Peyer's patch (tissue), 4 donors: Measurements from ENCODE around the gene DQX1. TPM values are rescaled to one million over a fixed set of nuclear protein-coding genes. Genes with fewer than 3 reads are reported as not detected.
"Not testable (repeated sequence)": the region's sequence is repeated elsewhere in the genome, so short reads cannot be mapped to it uniquely, and the experiment has no call there.

ENCODE experiments used
- DNase-seq, 3 donors: peaks; one replicate each; pipeline ENCODE4 v3.0.0-alpha.2; 2017 to 2019
- H3K27ac ChIP-seq, 4 donors: fragments of 200-600 bp; sonication (generic); one replicate each; pipeline ENCODE4 v1.5.1; 2016 to 2019
- H3K27me3 ChIP-seq, 2 donors: fragments of 200-600 bp; sonication (generic); one replicate each; pipeline ENCODE4 v1.5.1; 2019
- H3K36me3 ChIP-seq, 3 donors: fragments of 200-600 bp; sonication (generic); one replicate each; pipeline ENCODE4 v1.5.1; 2016 to 2019
- H3K4me1 ChIP-seq, 4 donors: fragments of 200-600 bp; sonication (generic); one replicate each; pipeline ENCODE4 v1.5.1; 2016 to 2019
- H3K4me3 ChIP-seq, 4 donors: fragments of 200-600 bp; sonication (generic); 1 replicate in 3 of 4; 2 replicates in 1 of 4; pipeline ENCODE4 v1.5.1; 2016 to 2019; ENCODE audit warnings: mild to moderate bottlenecking in 1 of 4
- H3K9me3 ChIP-seq, 4 donors: fragments of 200-600 bp; sonication (generic); one replicate each; pipeline ENCODE4 v1.5.1; 2016 to 2019; ENCODE audit warnings: mild to moderate bottlenecking in 1 of 4
- CTCF ChIP-seq, 6 experiments: fragments of 450-650 bp in 4 of 6; fragments of 200-600 bp in 2 of 6; sonication (generic) in 1 of 6; IDR thresholded peaks; one replicate each; pipeline ENCODE4 v1.5.1; 2017 to 2019; ENCODE audit warnings: antibody characterized with exemption in 6 of 6, mild to moderate bottlenecking in 3 of 6, moderate library complexity in 1 of 6
- POLR2A ChIP-seq, 2 donors: fragments of 450-650 bp; IDR thresholded peaks; one replicate each; pipeline ENCODE4 v1.5.1; 2017; ENCODE audit warnings: antibody characterized with exemption in 2 of 2, mild to moderate bottlenecking in 2 of 2, moderate library complexity in 2 of 2
- total RNA-seq, 4 donors: library from RNA; depleted of rRNA; stranded (reverse); fragments of >200 nt; gene quantifications; one replicate each; pipeline ENCODE4 v1.1.0, GENCODE V29; 2016

DQX1 gene
- total RNA-seq, 4 donors from 2014 or later = 14.0 to 116 (median 75.3) TPM

- Histone ChIP-seq H3K4me3 (no peak overlapping the region), H3K9me3 (no peaks in the 10 kb centered on the region), H3K4me1 (no peaks in the 10 kb centered on the region), H3K27me3 (no peaks in the 10 kb centered on the region), H3K27ac (no peak overlapping the region), H3K36me3 (no peaks in the 10 kb centered on the region)
- TF ChIP-seq POLR2A (IDR thresholded peaks at IDR 0.05) (no peak), CTCF (IDR thresholded peaks at IDR 0.05) (no peak)
- no peak for DNase-seq
These were observed 36.2 kb upstream of the DQX1 start for GRCh38 chr2:74562126-74562775.

- DNase-seq, H3K9me3 ChIP-seq, H3K36me3 ChIP-seq, H3K4me3 ChIP-seq, H3K4me1 ChIP-seq, H3K27me3 ChIP-seq, H3K27ac ChIP-seq: not testable (repeated sequence)
These were observed 35.0 kb upstream of the DQX1 start for GRCh38 chr2:74561022-74561421.

GRCh38 chr2:74560591-74560990 lies 34.6 kb upstream of the DQX1 start:
- Histone ChIP-seq H3K27me3 (no peaks in the 10 kb centered on the region), H3K27ac (no peak overlapping the region)

GRCh38 chr2:74559912-74560311 lies 33.9 kb upstream of the DQX1 start:
- Histone ChIP-seq H3K9me3 (no peaks in the 10 kb centered on the region), H3K4me1 (peaks cover 0 to 9% (median 4%) of the 10 kb centered on the region in 4 donors), H3K27me3 (no peaks in the 10 kb centered on the region), H3K27ac (no peak overlapping the region), H3K4me3 (no peak overlapping the region), H3K36me3 (peaks cover 0 to 7% (median 0%) of the 10 kb centered on the region in 3 donors)
- TF ChIP-seq POLR2A (IDR thresholded peaks at IDR 0.05) (no peak), CTCF (IDR thresholded peaks at IDR 0.05) (no peak)
- no peak for DNase-seq

More at GRCh38 chr2:74560591-74560990, 34.6 kb upstream of the DQX1 start:
- no peaks in the 10 kb centered on the region for H3K9me3 ChIP-seq
- peaks cover 0 to 3% (median 0%) of the 10 kb centered on the region in 4 donors for H3K4me1 ChIP-seq
- no peak for TF ChIP-seq POLR2A (IDR thresholded peaks at IDR 0.05)
- TF ChIP-seq CTCF (IDR thresholded peaks at IDR 0.05) = no peak
- H3K36me3 ChIP-seq = peaks cover 0 to 7% (median 0%) of the 10 kb centered on the region in 3 donors
- H3K4me3 ChIP-seq = no peak overlapping the region
- DNase-seq = no peak

DNA sequence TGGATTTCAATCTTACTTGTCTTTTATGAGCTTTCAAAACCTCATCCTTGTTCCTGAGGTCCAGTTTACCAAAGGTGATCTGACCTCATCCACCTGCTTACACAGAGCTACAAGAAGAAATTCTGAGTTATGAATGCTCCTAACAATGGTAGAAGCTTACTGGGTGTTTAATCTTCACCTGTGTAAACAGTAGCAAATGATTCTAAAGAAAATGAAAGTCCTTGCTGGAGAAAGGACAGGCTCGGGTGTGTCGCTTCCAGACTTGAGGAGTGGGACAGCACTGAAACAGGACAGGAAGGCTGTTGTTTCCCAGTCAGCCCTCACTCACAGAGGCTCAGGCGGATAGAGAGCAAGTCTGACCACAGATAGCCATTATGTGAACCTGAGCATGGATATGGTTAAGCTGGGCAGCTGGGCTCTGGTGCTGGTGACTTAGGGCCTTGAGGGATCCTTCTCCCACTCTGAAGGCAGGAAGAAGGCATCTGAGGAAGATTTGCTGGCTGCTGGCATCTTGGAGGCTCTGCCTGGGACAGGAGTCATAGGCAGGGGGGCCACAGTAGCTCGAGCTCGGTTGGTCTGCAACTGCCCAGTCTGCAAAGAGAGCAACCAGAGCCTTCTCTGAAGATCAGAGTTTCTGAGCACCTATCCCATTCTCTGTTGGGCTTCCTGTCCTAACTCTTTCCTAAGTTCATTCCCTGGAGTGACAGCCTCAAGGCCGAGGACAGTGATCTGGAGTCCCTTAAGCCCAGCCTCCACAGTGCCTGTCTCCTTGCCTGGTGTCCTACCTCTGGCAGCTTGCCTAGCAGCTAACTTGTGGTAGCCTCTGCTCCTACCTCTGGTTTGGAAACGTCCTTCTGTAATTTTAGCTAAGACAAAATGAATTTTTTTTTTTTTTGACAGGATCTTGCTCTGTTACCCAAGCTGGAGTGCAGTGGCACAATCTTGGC lies 32.5 kb upstream of the DQX1 start:
- peaks cover 0 to 7% (median 0%) of the 10 kb centered on the region in 3 donors for H3K36me3 ChIP-seq
- TF ChIP-seq CTCF (IDR thresholded peaks at IDR 0.05) = no peak
- TF ChIP-seq POLR2A (IDR thresholded peaks at IDR 0.05) = no peak
- H3K27ac ChIP-seq = no peak overlapping the region
- H3K27me3 ChIP-seq = no peaks in the 10 kb centered on the region
- no peaks in the 10 kb centered on the region for H3K9me3 ChIP-seq
- H3K4me3 ChIP-seq = no peak overlapping the region
- no peak for DNase-seq
- peaks cover 0 to 14% (median 4%) of the 10 kb centered on the region in 4 donors for H3K4me1 ChIP-seq

- no peak for DNase-seq
- Histone ChIP-seq H3K27ac (no peak overlapping the region), H3K27me3 (no peaks in the 10 kb centered on the region), H3K4me1 (peaks cover 0 to 18% (median 4%) of the 10 kb centered on the region in 4 donors), H3K36me3 (peaks cover 0 to 7% (median 0%) of the 10 kb centered on the region in 3 donors), H3K4me3 (no peak overlapping the region), H3K9me3 (no peaks in the 10 kb centered on the region)
- no peak for TF ChIP-seq CTCF (IDR thresholded peaks at IDR 0.05)
- TF ChIP-seq POLR2A (IDR thresholded peaks at IDR 0.05) = no peak
These were observed 30.9 kb upstream of the DQX1 start for GRCh38 chr2:74556831-74557370.
